Fibroblast of villous mesenchyme (primary cell): ENCODE results near the gene RTN4RL2. TPM values are rescaled to one million over a fixed set of nuclear protein-coding genes. Genes with fewer than 3 reads are reported as not detected.

Experiments
- DNase-seq: peaks from one replicate; pipeline ENCODE4 v3.0.0-alpha.2; 2010; ENCODE audit warnings: low read depth
- H3K4me3 ChIP-seq: 2 replicates; pipeline ENCODE4 v1.5.1; 2011; ENCODE audit warnings: low read depth, mild to moderate bottlenecking, low read length
- total RNA-seq: library from RNA; depleted of rRNA; stranded (reverse); fragments of >200 nt; gene quantifications from 2 replicates; pipeline ENCODE4 v1.2.3, GENCODE V29; 2012
- TF ChIP-seq, protein P1 (sequence below): IDR thresholded peaks from 2 replicates; pipeline ENCODE4 v1.5.1; 2012; ENCODE audit warnings: low read depth, mild to moderate bottlenecking, low read length; ENCODE audit not compliant: insufficient read depth

The RTN4RL2 gene
- total RNA-seq, 1 donor = not detected

DNA sequence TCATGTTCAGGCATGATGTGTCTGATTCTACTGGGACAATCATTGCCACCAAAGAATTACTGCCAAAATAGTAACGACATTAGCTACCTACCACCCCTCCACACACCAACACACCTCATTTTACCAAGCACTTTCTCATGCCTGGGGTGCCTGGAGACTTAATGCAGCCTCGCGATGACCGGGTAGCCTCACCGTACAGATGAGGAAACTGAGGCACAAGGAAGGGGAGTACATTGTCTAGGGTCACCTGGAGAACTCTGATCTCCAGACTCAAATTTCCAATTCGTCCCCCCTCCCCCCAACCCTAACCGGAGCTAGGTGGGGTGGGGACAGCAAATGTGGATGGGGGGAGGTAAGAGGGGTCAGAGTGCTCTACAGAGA is 2.7 kb upstream of the RTN4RL2 start:
- no peak for DNase-seq
- TF ChIP-seq, protein P1, sequence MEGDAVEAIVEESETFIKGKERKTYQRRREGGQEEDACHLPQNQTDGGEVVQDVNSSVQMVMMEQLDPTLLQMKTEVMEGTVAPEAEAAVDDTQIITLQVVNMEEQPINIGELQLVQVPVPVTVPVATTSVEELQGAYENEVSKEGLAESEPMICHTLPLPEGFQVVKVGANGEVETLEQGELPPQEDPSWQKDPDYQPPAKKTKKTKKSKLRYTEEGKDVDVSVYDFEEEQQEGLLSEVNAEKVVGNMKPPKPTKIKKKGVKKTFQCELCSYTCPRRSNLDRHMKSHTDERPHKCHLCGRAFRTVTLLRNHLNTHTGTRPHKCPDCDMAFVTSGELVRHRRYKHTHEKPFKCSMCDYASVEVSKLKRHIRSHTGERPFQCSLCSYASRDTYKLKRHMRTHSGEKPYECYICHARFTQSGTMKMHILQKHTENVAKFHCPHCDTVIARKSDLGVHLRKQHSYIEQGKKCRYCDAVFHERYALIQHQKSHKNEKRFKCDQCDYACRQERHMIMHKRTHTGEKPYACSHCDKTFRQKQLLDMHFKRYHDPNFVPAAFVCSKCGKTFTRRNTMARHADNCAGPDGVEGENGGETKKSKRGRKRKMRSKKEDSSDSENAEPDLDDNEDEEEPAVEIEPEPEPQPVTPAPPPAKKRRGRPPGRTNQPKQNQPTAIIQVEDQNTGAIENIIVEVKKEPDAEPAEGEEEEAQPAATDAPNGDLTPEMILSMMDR = no peak
- H3K4me3 ChIP-seq = no peak overlapping the region

DNA sequence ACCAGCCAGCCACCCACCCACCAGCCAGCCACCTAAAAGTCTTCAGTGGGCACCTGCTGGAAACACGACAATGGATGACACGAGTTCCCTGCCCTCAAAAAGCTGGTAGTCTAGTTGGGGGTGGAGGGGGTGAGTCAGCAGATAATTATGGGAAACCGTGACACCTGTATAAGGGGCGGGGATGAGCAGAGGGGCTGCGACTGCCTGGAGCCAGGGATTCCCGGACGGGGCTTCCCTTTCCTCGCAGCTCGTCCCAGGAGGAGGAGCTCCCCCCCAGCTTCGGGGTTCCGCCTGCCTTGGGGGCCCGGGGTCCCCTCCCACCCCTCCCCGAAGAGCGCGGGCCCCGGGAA is 2.3 kb upstream of the RTN4RL2 start:
- no peak for DNase-seq
- TF ChIP-seq, protein P1 = no peak
- H3K4me3 ChIP-seq = no peak overlapping the region

DNA sequence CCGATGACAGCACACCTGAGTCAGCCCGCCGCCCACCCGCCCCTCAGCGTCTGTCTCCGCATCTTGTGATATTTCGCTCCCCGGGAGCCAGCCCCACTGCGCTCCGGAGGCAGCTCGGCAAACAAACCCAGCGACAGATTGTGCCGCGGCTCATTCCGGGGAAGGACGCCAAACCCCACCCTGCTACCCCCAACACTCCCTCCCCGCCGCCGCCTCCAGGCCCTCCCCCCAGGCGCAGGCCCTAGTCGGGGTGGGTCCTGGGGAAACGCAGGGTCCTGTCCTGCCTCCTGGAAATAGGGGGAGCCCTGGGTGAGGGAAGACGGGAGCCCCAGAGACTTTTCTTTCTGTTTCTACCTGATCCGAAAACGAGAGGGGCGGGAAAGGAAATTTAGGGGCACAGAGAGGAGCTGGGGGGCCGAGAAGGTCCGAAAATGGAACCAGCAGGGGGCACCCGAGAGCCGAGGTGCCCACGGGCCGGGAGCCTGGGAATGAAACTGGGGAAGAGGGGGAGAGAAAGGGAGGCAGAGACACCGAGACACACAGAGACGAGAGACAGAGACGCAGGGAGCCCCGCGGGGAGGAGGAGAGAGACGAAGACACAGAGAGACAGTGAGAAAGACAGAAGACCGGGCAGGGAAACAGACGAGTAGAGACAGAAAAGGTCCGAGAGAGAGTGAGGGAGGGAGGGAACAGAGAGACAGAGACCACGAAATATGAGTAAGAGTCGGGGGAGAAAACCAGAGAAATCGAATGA is 1.7 kb upstream of the RTN4RL2 start:
- peak; percentile 19 for DNase-seq

DNA sequence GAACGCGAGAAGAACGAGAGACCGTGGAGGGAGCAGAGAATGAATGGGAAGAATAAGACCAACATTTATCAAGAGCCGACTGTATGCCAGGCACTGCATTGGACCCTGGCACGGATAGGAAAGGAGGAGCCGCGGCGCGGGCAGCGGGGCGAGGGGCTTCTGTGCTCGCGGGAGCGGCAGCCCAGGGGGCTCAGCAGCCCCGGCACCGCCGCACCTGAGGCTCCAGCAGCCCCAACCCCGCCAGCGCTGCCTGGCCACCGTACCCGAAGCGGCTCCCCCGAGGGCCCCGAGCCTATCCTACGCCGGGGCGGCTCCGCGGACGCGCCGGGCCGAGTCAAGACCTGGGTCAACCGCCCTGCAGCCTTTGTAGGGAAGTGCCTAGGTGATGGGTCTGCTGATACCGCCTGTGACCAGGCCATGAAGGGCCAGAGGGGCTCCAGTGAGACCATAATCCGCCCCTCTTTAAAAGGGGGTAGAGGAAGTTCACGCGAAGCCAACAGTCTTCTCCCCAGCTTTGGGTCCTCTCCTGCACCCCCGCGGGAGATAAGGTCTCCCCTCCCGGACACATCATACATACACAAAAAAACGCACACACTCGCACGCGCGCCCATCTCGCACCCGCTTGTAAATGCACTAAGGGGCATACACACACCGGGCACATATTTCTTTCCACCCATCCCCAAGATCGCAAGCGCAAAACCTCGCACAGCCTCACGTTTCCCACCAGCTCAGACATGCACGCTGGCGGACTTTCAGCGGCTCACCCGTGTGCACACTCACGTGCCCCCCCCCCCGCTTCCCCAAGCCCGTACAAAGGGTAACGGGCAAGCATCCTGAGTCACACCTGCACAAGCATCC is 935 bp upstream of the RTN4RL2 start:
- DNase-seq = no peak
- TF ChIP-seq, protein P1 = no peak
- H3K4me3 ChIP-seq = peak overlapping the region; percentile 40

More for the DNA sequence above, 1.7 kb upstream of the RTN4RL2 start:
- peak overlapping the region; percentile 40 for H3K4me3 ChIP-seq
- TF ChIP-seq, protein P1 = peak; percentile 75

DNA sequence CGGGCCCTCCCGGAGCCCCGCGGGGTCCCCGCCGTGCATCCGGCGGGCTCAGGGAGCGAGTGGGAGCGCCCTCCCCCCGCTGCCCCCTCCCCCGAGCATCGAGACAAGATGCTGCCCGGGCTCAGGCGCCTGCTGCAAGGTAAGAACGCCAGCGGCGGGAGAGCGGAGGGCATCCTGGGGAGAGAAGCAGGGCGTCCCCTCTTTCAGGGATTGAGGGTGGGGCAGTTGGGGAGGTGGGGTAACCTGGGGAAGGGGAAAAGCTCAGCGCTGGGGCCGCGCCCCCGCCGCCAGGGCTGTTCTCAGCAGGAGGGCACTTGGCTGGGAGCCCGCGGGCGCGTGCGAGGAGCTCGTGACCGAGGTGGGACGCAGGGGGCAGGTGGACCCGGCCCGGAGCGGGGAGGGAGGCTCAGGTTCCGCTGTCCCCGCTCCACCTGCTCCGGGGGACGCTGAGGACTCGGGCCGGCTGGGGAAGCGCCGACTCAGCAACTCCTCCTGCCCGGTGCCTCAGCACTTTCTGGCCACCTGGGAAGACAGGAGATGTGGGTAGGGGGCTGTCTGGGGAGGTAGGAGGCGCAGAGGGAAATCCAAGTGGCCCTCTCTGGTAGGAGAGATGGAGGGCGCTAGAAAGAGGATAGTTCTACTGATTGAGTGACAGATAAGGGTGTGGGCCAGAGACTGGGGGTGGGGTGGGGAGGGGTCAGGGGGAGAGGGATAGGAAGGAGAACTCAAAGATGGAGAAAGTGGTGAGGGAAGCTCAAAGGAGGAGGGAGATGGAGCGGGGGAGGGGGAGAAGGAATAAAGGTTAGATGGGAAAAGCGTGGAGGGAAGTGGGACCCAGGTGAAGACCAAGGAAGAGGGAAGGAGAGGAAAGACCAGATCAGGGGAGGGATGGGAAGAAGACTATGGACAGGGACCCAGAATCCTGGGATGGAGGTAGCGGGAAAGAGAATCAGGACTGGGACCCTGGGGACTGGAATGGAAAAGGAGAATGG is 726 bp downstream of the RTN4RL2 start:
- TF ChIP-seq, protein P1 = no peak
- DNase-seq = no peak
- peak overlapping the region; percentile 37 for H3K4me3 ChIP-seq

DNA sequence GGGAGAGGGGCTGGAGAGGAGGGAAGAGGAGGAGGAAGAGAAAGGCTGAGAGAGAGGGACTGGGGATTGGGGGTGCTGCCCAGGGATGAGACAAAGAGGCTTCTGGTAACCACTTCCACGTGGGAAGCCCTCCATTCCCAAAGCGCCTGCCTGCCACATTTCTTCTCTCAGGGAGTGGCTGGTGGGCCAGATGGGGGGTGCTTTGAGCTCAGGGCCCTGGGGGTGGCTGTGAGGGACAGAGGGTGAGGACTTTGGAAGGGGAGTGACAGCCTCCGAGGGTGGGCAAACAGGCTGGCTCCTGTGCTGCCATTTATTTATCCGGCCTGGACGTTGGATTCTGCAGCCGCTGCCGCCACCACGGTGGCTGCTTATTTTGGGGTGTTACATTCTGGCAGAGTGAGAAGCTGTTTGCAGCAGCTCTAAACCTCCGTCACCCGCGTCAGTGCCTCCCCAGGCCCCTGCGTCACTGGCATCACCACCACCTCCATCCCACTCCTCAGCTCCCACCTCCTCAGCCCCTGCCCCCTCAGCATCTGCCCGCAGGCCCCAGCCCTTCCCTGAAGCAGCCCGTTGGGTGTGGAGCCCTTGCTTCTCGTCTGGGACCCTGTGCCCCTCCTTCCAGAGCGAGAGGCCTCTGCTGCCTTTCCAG is 1.6 kb downstream of the RTN4RL2 start:
- no peak for DNase-seq
- no peak overlapping the region for H3K4me3 ChIP-seq
- TF ChIP-seq, protein P1 = no peak
